ENCODE measurements around the gene ADGRD1.
A peak's percentile ranks its signal among the peaks of the same experiment; 100 is the strongest.
"Not testable (repeated sequence)": the region's sequence is repeated elsewhere in the genome, so short reads cannot be mapped to it uniquely, and the experiment has no call there.

The ADGRD1 gene

DNA sequence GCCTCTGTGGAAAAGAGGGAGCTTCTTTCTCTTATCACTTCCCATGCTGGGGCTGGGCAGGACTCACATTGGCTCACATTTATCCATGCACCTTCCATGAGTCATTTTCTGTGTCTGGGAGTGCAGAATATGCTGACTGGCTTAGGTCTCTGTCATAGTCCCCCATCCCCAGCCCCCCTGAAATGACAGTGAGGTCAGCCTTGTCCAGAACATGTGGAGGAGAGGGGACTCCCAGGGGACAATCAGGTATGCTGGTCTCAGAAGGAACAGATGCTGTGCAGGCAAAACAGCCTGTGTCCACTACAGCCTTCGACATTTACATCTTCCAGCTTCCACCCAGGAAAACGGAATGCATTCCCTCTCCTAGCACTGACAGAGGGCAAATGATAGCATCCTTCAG, 35.0 kb downstream of the ADGRD1 start:
- no peak for DNase-seq

DNA sequence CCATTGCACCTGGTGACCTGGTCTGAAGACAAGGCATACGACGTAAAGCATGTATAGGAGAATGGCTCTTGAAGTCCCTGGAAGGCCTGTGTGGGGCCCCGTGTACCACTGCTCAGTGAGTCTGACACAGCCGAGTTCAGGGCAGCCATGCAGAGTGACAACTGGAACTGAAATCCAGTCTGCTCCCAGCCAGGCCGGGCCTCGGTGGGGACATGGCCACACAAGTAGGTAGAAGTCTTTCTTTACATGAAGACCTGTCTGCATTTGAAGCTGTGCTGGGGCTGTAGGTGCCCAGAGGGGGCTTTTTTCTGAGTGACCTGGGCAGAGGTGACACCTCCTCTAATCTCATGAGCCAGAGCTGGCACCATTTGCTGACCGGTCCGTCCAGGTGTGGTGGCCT, 35.7 kb downstream of the ADGRD1 start:
- DNase-seq = no peak

DNA sequence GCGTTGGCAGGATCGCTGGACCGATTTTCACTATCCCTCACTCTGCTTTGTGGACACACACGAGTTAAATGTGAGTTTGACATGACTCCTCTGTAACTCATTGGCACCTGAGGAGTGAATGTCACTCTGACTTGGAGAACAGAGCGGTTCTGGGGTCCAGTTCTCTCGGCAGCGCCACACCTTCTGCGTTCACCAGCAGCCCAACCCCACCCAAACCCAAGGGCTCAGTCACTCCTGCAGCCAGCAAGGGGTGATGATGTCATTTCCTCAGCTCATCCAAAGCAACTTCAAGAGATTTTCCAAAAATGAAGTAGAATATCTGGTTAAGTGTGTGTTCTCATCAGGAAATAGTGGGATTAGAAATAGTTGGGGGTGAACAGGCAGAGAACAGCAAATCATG, 36.3 kb downstream of the ADGRD1 start:
- DNase-seq = no peak

DNA sequence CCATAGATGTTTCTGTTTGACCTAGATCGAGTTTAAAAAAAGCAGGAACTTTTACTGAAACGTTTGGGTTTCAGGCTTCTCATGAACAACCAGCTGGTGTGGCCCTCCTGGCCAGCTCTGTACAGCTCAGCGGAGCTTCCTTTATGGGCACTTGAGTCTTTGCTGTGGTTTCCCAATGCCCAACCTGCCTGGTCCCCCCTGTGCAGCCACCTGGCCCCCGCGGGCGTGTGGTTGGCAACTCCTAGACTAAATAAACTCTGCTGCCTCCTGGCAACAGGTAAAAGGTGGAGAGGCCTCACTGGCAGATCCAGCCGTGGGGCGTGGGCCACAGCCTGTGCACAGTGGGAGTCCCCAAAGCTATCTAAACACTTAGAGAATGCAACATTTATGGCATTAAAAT, 38.7 kb downstream of the ADGRD1 start:
- peak; percentile 83 for DNase-seq

DNA sequence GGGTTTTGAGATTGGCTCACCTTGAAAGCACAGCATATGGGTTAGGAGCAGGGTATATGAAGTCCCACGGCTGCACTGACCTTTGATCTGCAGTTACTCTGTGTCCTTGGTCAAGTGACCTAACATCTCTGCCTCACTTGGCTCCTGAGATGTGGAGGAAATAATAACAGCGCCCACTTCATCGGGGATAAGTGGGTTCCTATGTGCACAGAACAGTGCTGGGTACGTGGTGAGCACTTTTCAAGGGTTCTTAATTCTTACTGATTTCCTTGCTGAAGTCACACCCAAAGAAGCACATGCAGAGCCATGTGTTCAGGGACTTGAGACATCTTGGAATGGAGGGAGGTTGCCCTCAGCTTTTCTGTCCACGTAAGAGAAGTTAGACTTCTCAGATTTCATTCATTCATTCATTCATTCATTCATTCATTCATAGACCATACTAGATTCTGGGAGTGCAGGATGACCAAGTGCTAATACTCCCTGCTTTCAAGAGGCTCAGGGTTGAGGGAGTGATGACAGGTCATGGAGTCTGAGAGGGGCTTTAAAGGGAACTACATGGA, 39.4 kb downstream of the ADGRD1 start:
- DNase-seq = no peak

DNA sequence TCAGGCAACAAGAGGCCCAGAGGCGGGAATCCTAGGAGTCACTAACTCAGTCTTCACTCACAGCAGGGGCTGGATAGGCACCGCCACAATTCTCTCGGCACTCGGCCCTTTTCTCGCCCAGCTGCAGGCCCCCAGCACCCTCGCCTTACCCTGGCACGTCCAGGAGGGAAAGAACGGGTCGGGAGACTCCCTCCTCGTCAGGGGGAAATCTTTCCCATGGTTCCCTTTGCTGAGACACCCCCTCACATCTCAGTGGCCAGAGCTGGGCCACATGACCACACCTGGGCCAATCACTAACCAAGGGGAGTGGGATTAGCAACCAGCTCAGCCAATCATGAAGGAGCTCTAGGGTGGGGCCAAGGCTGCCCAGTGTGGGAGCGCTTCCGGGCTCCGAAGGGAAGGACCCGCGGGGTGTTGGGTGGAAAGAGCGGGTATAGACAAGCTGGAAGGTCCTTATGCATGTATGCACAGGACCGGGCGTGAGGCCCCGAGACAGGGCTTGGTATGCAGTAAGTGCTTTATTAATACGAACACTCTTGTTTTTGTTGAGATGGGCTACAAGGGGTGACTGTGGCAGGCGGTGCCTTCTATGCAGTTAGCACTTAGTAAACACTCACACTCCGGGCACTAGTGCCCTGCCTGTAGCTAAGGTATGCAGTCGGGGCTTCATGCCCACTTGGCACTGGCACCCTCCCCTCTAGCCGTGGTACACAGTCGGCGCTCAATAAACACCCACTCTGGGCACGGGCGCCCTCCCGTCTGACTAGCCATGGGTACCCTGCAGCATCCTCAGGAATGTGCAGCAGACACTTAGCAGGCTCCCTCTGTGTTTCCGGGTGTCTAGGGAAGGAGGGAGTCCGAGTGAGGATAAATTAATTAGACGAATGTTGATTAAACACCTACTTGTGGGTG, 40.3 kb downstream of the ADGRD1 start:
- no peak for DNase-seq

DNA sequence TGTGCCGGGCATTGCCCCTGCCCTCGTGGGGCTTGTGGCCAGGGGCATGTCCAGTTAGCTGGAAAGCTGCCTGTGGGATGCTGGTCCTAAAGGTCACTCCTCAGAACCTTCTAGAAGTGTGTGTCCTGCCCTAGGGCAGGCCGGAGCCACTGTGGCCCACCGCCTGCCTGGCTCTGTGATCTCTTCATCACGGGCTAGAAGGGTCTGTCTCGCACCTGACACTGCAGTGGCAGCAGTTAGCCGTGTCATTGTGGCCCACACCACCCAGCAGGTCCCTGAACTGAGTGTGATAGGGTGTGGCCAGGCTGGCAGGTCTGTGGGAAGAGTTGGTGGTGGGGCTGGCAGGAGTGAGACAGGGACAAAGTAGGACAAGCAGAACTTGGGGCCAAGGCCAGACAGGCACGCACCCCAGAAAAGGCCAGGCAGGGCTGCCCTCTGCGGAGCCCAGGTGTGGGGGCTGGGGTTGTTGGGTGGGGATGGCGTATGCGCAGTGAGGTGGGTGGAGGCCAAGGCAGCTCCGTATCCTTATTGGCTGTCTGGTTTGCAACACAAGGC, 41.2 kb downstream of the ADGRD1 start:
- no peak for DNase-seq

DNA sequence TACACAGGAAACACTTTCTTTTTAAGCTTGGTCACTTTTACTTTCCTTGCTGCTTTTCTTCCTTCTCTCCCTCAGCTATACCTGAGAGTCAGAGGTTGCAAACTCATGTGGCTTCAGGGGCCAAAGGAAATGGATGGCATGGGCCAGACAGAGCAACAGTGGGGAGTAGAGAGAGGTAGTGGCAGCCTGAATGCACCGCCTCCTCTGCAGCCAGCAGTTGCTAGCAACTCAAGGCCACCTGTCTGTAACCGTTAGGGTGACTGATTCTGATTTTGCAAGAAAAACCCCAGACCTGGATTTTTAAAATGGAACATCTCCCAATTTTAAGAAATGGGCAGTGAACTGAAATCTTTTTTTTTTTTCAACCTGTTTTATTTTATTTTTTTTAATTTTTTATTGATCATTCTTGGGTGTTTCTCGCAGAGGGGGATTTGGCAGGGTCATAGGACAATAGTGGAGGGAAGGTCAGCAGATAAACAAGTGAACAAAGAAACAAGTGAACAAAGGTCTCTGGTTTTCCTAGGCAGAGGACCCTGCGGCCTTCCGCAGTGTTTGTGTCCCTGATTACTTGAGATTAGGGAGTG, 41.8 kb downstream of the ADGRD1 start:
- not testable (repeated sequence) for DNase-seq

DNA sequence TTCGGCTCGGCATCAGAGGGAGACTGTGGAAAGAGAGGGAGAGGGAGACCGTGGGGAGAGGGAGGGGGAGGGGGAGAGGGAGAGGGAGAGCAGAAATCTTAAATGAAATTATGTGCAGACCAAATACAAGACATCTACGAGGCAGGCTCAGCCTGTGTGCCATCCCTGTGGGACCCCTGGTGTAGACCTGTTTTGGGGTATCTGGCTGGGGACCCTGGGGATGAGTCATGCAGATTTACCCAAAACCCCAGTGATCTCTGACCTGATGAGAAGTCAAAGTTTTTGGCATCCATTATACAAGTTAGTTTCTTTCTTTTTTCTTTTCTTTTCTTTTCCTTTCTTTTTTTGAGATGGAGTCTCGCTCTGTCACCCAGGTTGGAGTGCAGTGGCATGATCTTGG, 44.4 kb downstream of the ADGRD1 start:
- DNase-seq = no peak

DNA sequence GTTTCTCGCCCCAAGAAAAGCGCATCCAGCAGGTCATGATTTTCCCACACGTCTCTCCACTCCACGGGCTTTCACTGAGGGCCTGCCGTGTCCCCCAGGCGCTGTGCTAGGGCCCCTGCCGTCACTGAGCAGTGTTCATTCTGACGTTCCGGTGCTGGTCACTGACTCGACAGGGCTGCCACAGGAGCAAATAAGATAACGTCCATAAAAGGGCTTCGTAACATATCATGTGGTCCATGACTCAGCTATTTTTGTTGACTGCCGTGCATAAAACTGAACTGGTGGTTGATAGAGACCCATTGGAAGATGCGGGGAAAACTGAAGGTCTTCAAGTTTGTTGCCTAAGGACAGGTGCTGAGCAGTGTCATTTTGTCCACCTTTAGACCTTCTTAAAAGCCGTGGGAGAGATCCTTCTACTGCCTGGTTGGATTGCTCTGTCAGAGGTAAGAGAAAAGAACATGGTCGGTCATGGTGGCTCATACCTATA, 46.3 kb downstream of the ADGRD1 start:
- DNase-seq = no peak

DNA sequence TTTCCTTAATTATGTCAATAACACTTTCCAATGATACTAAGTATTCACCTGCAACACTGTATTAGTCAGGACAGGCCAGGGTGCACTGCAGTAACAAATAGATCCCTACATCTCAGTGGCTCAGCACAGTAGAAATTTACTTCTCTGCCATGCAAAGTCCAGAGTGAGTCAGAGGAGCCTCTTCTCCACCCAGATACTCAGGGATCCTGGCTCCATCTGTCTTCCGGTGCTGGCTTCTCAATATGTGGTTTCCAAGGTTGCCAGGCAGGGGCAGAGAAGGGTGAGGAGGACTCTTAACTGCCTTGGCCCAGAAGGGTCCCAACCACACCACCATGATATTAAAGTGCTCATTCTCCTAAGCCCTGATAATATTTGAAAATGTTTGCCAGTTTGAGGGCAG, 47.8 kb downstream of the ADGRD1 start:
- DNase-seq = no peak

DNA sequence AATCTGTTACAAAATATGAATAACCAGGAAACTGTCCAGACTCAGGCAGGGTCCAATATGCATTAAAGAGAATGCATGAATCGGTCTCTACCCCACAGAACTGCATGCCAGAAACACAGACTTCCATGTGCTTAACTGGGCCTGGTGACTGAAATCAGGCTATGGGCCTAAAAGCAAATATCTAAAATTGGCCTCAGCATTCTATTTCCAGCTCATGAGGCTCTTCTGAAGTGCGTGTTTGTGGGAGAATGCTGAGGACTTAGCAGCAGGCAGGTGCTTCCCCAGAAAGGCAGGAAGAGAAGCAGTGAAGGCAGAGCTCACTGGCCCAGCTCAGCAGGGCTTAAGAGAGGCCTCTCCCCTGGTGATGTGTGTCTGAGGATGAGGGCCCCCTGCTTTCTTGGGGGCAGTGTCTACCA, 48.5 kb downstream of the ADGRD1 start:
- DNase-seq = no peak

DNA sequence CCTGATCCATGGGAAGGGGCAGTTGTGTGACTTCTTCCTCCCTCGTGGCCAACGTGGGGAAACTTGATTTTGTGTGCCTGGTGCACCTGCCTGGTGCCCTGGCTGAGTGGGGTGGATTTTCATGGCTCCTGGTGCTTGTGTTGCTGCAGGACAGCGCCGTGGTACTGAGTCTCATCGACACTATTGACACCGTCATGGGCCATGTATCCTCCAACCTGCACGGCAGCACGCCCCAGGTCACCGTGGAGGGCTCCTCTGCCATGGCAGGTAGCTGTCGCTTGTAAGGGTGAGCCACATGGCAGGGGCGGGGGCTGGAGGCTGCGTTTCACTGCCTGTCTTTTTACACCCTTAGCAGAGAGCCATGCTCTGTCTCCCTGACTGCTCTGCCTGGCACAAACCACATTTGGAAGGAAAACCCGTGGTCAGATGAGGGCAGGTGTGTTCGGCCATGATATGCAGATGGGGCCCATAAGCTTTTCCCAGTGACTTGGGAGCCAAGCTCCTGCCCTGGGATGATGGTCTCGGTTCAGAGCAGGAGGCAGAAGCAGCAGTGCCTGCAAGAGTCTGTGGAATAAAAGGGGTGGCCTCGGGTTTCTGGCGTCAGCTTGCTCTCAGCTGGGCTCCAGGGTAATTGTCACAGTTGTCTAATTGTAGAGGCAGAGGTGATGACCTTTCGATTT, 49.5 kb downstream of the ADGRD1 start:
- DNase-seq = no peak

DNA sequence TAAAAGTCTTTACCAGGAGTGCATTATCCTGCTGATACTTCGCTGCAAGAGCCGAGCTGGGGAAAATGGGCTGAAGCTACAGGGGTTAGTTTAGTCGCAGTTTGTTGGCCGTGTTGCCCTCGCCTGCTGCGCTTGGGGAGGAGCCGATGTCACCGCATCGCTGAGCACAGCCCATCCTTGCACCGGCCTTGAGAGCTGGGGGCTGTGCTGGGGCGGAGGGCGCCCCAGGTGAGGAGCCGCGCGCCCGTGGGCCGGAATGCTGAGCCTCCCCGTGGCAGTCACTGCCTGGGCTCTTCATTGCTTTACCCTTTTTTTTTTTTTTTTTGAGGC, 50.0 kb downstream of the ADGRD1 start:
- DNase-seq = no peak

DNA sequence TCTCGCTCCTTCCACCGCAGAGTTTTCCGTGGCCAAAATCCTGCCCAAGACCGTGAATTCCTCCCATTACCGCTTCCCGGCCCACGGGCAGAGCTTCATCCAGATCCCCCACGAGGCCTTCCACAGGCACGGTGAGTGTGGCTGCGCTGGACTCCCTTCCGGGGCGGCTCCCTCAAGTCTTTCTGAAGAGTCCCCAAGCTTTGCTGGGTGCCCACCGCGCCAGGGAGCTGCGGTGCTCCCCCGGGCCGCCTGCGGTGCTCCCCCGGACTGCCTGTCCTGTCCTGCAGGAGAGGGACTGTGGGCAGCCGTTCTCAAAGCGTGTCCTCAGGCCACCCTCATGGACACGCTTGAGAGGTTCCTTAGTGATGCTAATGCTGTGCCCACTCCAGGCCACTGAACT, 50.5 kb downstream of the ADGRD1 start:
- DNase-seq = no peak

DNA sequence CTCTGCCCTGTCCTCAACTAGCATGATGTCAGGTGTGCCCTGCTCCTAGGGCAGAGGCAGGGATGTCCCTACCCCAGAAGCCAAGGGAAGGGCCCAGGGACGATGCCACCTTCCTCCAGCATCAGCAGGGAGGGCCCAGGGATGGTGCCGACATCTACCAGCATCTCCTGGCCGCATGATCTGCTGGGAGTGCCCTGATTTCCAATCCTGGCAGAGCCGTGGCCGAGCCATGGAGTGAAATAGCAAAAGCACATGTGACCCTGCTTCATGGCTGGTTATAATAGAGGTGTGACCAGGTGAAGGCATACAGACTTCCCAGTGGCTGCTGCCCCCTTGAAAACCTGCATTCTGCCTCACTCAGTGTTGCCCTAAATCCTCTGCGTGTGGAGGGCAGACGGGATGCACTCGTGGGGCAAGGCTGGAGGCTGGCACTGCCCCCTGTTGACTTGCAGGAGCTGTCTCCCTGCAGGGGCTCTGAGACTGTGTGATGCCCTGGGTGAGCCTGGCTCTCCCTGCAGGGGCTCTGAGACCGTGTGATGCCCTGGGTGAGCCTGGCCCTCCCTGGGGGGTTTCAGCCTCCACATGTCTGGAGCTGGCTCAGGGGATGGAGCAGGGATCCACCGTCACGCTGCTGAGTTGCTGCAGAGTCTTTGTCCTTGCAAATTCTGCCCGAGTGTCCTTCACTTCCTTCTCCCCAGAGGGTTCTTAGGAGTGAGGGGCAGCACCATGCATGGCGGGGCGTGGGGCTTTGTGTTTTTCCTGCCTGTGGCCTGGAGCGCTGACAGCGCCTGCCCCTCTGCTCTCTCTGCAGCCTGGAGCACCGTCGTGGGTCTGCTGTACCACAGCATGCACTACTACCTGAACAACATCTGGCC, 51.7 kb downstream of the ADGRD1 start:
- DNase-seq = no peak

DNA sequence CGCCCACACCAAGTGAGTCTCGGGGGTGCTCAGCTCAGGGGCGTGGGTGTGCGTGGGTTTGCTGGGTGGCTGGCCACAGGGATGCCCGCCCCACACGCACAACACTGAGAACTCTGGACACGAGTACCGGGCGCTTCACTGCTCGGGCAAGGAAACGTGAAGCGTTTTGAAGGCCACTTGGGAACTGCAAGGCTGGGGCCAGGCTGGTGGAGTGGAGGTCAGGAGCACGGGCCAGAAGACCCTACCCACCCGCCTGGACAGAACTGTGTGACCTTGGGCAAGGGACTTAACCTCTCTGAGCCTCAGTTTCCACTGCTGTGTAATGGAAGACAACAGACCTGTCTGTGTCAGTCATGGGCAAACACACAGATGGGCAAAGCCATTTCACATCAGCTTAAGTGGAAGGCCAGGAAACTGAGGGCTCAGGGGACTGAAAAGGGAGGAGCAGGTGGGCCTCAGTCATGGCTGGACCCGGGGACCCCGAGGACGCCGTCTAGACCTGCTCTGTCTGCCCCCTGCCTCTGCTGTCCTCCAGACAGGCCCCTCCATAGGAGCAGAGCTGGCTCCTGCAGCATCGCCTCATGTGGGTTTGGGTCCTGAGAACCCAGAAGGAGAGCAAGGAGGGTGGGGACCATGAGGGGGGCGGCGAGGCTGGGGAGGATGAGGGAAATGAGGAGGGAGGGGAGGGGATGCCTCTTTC, 52.5 kb downstream of the ADGRD1 start:
- no peak for DNase-seq

DNA sequence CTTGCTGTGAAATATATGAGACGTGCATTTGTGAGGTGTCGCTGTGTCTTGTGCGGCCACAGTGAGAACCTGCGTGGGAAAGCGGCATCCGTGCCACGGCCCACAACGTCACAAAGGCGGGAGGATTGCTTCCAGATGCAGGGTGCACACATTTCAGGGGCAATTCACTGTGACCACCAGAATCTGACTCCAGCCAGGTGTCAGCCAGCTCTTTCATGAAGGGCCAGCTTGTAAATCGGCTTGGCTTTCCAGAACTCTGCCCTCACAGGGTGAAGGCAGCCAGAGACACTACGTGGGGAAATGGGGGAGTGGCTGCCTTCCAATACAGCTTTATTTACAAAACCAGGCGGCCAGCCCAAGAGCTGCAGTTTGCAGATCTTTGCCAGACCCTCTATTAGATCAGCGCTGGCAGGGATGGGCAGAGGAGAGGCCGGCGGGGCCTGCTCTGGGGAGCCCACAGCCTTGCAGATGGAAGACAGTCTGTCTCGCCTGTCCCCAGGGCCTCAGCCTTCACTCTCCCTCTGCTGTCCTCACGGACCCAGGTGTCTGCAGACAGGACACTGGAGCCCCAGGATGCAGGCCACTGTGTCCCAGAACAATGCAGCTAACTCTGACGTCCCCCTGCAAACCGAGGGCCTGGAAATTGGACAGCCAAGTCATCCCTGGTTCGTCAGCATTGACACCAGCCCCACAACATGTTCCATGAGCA, 53.5 kb downstream of the ADGRD1 start:
- DNase-seq = no peak

DNA sequence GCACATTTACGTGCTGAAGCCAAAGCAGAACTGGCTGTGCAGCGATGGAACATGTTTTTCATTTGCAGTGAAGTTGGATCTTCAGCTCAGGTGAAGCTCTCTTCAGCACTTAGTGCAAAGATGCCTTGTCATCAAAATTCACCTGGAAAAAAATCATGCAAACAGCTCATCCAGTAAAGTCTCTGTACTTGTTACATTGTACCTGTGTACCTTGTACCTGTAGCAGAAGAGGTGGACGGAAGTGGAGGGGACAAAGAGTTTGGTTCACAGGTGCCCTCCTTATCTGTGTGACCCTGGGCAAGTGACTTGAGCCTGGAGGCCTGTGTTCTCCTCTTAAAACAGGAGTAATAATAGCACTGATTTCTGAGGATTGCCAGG, 54.0 kb downstream of the ADGRD1 start:
- DNase-seq = no peak

DNA sequence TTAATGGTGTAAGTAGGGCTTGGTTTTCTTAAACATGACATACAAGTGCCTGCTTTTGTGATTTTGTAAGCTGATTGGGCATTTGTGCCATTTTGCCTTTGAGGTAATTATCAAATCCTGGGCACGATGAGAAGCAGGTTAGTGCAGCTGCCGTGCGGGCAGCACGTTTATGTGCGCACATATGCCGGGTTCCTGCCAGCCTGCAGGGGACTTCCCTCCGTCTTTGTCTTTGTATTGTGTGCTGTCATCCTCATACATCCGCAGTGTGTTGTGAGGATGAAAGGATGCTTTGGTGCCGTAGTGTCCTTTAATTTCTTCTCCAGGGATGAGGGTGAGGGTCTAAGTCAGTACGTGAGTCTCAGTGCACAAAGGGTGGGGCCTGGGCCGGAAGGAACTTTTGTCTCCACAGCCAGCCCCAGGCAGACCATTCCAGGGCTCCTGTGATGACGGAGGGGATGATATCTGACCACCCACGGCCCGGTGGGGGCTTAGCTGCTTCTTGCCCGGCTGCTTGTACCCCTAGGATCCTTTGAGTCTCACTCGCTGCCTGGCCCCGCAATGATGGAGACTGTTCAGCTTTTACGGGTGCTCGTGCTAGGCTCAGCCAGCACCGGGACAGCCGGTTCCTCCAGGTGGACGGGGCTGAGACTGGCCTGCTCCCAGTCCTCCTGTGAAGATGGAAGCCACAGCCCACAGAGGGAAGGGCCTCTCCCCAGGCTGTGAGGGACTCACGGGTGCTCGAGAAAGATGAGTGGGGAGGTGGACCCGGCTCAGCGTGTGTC, 54.6 kb downstream of the ADGRD1 start:
- DNase-seq = no peak
